Immature natural killer cell (primary cell): ENCODE results near the gene MICAL2. TPM values are rescaled to one million over a fixed set of nuclear protein-coding genes. Genes with fewer than 3 reads are reported as not detected.
A peak's percentile ranks its signal among the peaks of the same experiment; 100 is the strongest.

ENCODE experiments used
- DNase-seq, 3 donors: peaks; one replicate each; pipeline ENCODE4 v3.0.0; 2022; ENCODE audit warnings: mixed read lengths in 1 of 3
- H3K27ac Mint-ChIP-seq, 6 donors: one replicate each; pipeline ENCODE4 v1.8.0; 2020; ENCODE audit warnings: mixed read lengths in 6 of 6, mild to moderate bottlenecking in 5 of 6, inconsistent platforms in 4 of 6, moderate library complexity in 3 of 6
- H3K27me3 Mint-ChIP-seq, 3 donors: one replicate each; pipeline ENCODE4 v1.8.0; 2020 to 2021; ENCODE audit warnings: low read depth in 3 of 3, mild to moderate bottlenecking in 3 of 3, mixed read lengths in 3 of 3, moderate library complexity in 3 of 3, inconsistent platforms in 1 of 3
- H3K36me3 Mint-ChIP-seq, 3 donors: one replicate each; pipeline ENCODE4 v1.8.0; 2020; ENCODE audit warnings: mixed read lengths in 3 of 3, inconsistent platforms in 2 of 3, mild to moderate bottlenecking in 2 of 3
- H3K4me1 Mint-ChIP-seq, 2 donors: one replicate each; pipeline ENCODE4 v1.8.0; 2020; ENCODE audit warnings: inconsistent platforms in 2 of 2, mild to moderate bottlenecking in 2 of 2, mixed read lengths in 2 of 2, moderate library complexity in 1 of 2
- H3K4me3 Mint-ChIP-seq, 5 donors: one replicate each; pipeline ENCODE4 v1.8.0; 2020; ENCODE audit warnings: mild to moderate bottlenecking in 5 of 5, mixed read lengths in 5 of 5, inconsistent platforms in 3 of 5, moderate library complexity in 3 of 5
- H3K9me3 Mint-ChIP-seq, 6 donors: one replicate each; pipeline ENCODE4 v1.8.0; 2020; ENCODE audit warnings: mild to moderate bottlenecking in 6 of 6, mixed read lengths in 6 of 6, inconsistent platforms in 4 of 6, moderate library complexity in 3 of 6
- polyA plus RNA-seq, 3 donors: library from polyadenylated mRNA; unstranded; fragments of 300-500 nt; fragmentation: Illumina TruSeq; gene quantifications; one replicate each; pipeline ENCODE4 v1.2.3, GENCODE V29; 2021

The MICAL2 gene
- polyA plus RNA-seq, 3 donors from 2014 or later = 7.0 to 35.0 (median 10.1) TPM

GRCh38 chr11:12245091-12245490, 134.7 kb downstream of the MICAL2 start:
- Mint-ChIP-seq H3K27me3 (peaks cover 0 to 4% (median 2%) of the 10 kb centered on the region in 3 donors), H3K9me3 (no peaks in the 10 kb centered on the region), H3K4me3 (no peak overlapping the region), H3K4me1 (no peaks in the 10 kb centered on the region), H3K36me3 (peaks cover 21 to 32% (median 21%) of the 10 kb centered on the region in 3 donors), H3K27ac (peak overlapping the region in 1 of 6 donors; percentile 24)
- DNase-seq = no peak

GRCh38 chr11:12245549-12246016, 135.2 kb downstream of the MICAL2 start:
- Mint-ChIP-seq H3K27me3 (peaks cover 0 to 4% (median 2%) of the 10 kb centered on the region in 3 donors), H3K9me3 (no peaks in the 10 kb centered on the region), H3K36me3 (peaks cover 17 to 32% (median 21%) of the 10 kb centered on the region in 3 donors), H3K4me3 (no peak overlapping the region), H3K27ac (no peak overlapping the region), H3K4me1 (no peaks in the 10 kb centered on the region)
- DNase-seq = no peak

- DNase-seq = no peak
- Mint-ChIP-seq H3K9me3 (no peaks in the 10 kb centered on the region), H3K27me3 (peaks cover 0 to 4% (median 2%) of the 10 kb centered on the region in 3 donors), H3K4me1 (no peaks in the 10 kb centered on the region), H3K4me3 (no peak overlapping the region), H3K27ac (no peak overlapping the region), H3K36me3 (peaks cover 17 to 32% (median 17%) of the 10 kb centered on the region in 3 donors)
Observed at GRCh38 chr11:12246147-12246546, 135.8 kb downstream of the MICAL2 start.

GRCh38 chr11:12246989-12247388, 136.6 kb downstream of the MICAL2 start:
- DNase-seq = no peak
- no peak overlapping the region for H3K27ac Mint-ChIP-seq
- peaks cover 17 to 32% (median 17%) of the 10 kb centered on the region in 3 donors for H3K36me3 Mint-ChIP-seq
- H3K4me3 Mint-ChIP-seq = no peak overlapping the region
- H3K27me3 Mint-ChIP-seq = peaks cover 0 to 4% (median 2%) of the 10 kb centered on the region in 3 donors
- H3K4me1 Mint-ChIP-seq = no peaks in the 10 kb centered on the region
- no peaks in the 10 kb centered on the region for H3K9me3 Mint-ChIP-seq

- Mint-ChIP-seq H3K27ac (no peak overlapping the region), H3K4me3 (no peak overlapping the region), H3K9me3 (no peaks in the 10 kb centered on the region), H3K27me3 (peaks cover 0 to 4% (median 2%) of the 10 kb centered on the region in 3 donors), H3K36me3 (peaks cover 13 to 29% (median 13%) of the 10 kb centered on the region in 3 donors), H3K4me1 (no peaks in the 10 kb centered on the region)
- DNase-seq = no peak
Observed at GRCh38 chr11:12247543-12248254, 137.3 kb downstream of the MICAL2 start.

- Mint-ChIP-seq H3K36me3 (peaks cover 8 to 22% (median 10%) of the 10 kb centered on the region in 3 donors), H3K9me3 (no peaks in the 10 kb centered on the region)
Observed at GRCh38 chr11:12248330-12248729, 137.9 kb downstream of the MICAL2 start.

GRCh38 chr11:12249590-12250260, 139.3 kb downstream of the MICAL2 start:
- H3K9me3 Mint-ChIP-seq = no peaks in the 10 kb centered on the region
- peaks cover under 1 to 11% (median 5%) of the 10 kb centered on the region in 3 donors for H3K36me3 Mint-ChIP-seq
- H3K27me3 Mint-ChIP-seq = peaks cover 0 to 2% (median 0%) of the 10 kb centered on the region in 3 donors

More at GRCh38 chr11:12248330-12248729, 137.9 kb downstream of the MICAL2 start:
- H3K27me3 Mint-ChIP-seq = peaks cover 0 to 4% (median 2%) of the 10 kb centered on the region in 3 donors
- H3K4me1 Mint-ChIP-seq = no peaks in the 10 kb centered on the region
- no peak overlapping the region for H3K4me3 Mint-ChIP-seq
- H3K27ac Mint-ChIP-seq = no peak overlapping the region
- no peak for DNase-seq

GRCh38 chr11:12251666-12252560, 141.5 kb downstream of the MICAL2 start:
- H3K4me3 Mint-ChIP-seq = no peak overlapping the region
- H3K27ac Mint-ChIP-seq = no peak overlapping the region
- H3K9me3 Mint-ChIP-seq = no peaks in the 10 kb centered on the region
- H3K4me1 Mint-ChIP-seq = no peaks in the 10 kb centered on the region
- H3K27me3 Mint-ChIP-seq = peaks cover 0 to 2% (median 0%) of the 10 kb centered on the region in 3 donors
- peaks cover 0 to 5% (median 5%) of the 10 kb centered on the region in 3 donors for H3K36me3 Mint-ChIP-seq
- DNase-seq = no peak

More at GRCh38 chr11:12249590-12250260, 139.3 kb downstream of the MICAL2 start:
- Mint-ChIP-seq H3K4me3 (no peak overlapping the region), H3K4me1 (no peaks in the 10 kb centered on the region), H3K27ac (no peak overlapping the region)
- no peak for DNase-seq

- no peak for DNase-seq
- Mint-ChIP-seq H3K36me3 (peaks cover 6 to 15% (median 13%) of the 10 kb centered on the region in 3 donors), H3K4me3 (no peak overlapping the region), H3K4me1 (no peaks in the 10 kb centered on the region), H3K9me3 (no peaks in the 10 kb centered on the region), H3K27ac (peak overlapping the region in 1 of 6 donors; percentile 65), H3K27me3 (peaks cover 0 to 2% (median 0%) of the 10 kb centered on the region in 3 donors)
Observed at GRCh38 chr11:12253843-12254281, 143.5 kb downstream of the MICAL2 start.

GRCh38 chr11:12258451-12258850, 148.1 kb downstream of the MICAL2 start:
- H3K27me3 Mint-ChIP-seq = peaks cover 0 to 3% (median 0%) of the 10 kb centered on the region in 3 donors
- no peak for DNase-seq
- H3K9me3 Mint-ChIP-seq = no peaks in the 10 kb centered on the region
- no peak overlapping the region for H3K27ac Mint-ChIP-seq
- H3K36me3 Mint-ChIP-seq = peaks cover 21 to 32% (median 30%) of the 10 kb centered on the region in 3 donors
- H3K4me1 Mint-ChIP-seq = no peaks in the 10 kb centered on the region
- no peak overlapping the region for H3K4me3 Mint-ChIP-seq

GRCh38 chr11:12259956-12260355, 149.6 kb downstream of the MICAL2 start:
- DNase-seq = no peak
- H3K36me3 Mint-ChIP-seq = peaks cover 21 to 32% (median 30%) of the 10 kb centered on the region in 3 donors
- H3K4me1 Mint-ChIP-seq = no peaks in the 10 kb centered on the region
- peaks cover 0 to 2% (median 0%) of the 10 kb centered on the region in 3 donors for H3K27me3 Mint-ChIP-seq
- H3K9me3 Mint-ChIP-seq = no peaks in the 10 kb centered on the region
- H3K4me3 Mint-ChIP-seq = no peak overlapping the region
- H3K27ac Mint-ChIP-seq = no peak overlapping the region

GRCh38 chr11:12260731-12261521, 150.5 kb downstream of the MICAL2 start:
- no peak overlapping the region for H3K27ac Mint-ChIP-seq
- H3K9me3 Mint-ChIP-seq = no peaks in the 10 kb centered on the region
- H3K36me3 Mint-ChIP-seq = peaks cover 21 to 32% (median 30%) of the 10 kb centered on the region in 3 donors
- H3K27me3 Mint-ChIP-seq = peaks cover 0 to 2% (median 0%) of the 10 kb centered on the region in 3 donors
- H3K4me3 Mint-ChIP-seq = no peak overlapping the region
- DNase-seq = no peak
- H3K4me1 Mint-ChIP-seq = no peaks in the 10 kb centered on the region
